HEK293 (cell line): ENCODE data around the gene EYS.
"Not testable (repeated sequence)": the region's sequence is repeated elsewhere in the genome, so short reads cannot be mapped to it uniquely, and the experiment has no call there.

Experiments
- CTCF ChIA-PET: fragments of 350-600 bp; formaldehyde crosslinking; extraction: SDS; loops from one replicate; lab custom pipeline; 2021; ENCODE audit warnings: antibody characterized with exemption; lab: Yijun Ruan, JAX
- POLR2A ChIA-PET: fragments of 300-600 bp; formaldehyde crosslinking; extraction: SDS; loops from one replicate; lab custom pipeline; 2020; ENCODE audit warnings: antibody characterized with exemption, inconsistent platforms; lab: Yijun Ruan, JAX
- H3K27ac ChIP-seq: fragments of 200-500 bp; sonication (Bioruptor generic); 2 replicates; pipeline ENCODE4 v1.5.1; 2014; ENCODE audit warnings: low read depth, low read length, control low read depth, inconsistent platforms; ENCODE audit errors: extremely low read depth
- H3K36me3 ChIP-seq, 2 experiments: fragments of 200-500 bp in 1 of 2; sonication (Bioruptor generic) in 1 of 2; 1 replicate in 1 of 2; 2 replicates in 1 of 2; pipeline ENCODE4 v1.5.1; 2014 to 2017; ENCODE audit warnings: inconsistent platforms in 2 of 2, low read length in 2 of 2; ENCODE audit not compliant: control insufficient read depth in 2 of 2, insufficient read depth in 1 of 2
- H3K4me1 ChIP-seq: fragments of 200-500 bp; sonication (Bioruptor generic); 2 replicates; pipeline ENCODE4 v1.5.1; 2014; ENCODE audit warnings: mild to moderate bottlenecking, low read length, inconsistent platforms; ENCODE audit not compliant: control insufficient read depth, insufficient read depth
- H3K4me3 ChIP-seq: 2 replicates; pipeline ENCODE4 v1.5.1; 2011; ENCODE audit warnings: low read depth, mild to moderate bottlenecking, control low read depth, low read length, moderate library complexity
- H3K9me3 ChIP-seq: fragments of 200-500 bp; sonication (Bioruptor generic); 2 replicates; pipeline ENCODE4 v1.5.1; 2014; ENCODE audit warnings: low read depth, low read length, inconsistent platforms; ENCODE audit not compliant: control insufficient read depth, insufficient read depth
- BCL11B ChIP-seq: fragments of 450-650 bp; formaldehyde crosslinking; IDR thresholded peaks from 2 replicates; pipeline ENCODE4 v1.5.1; 2016; ENCODE audit warnings: low read depth, missing biosample characterization, missing genetic modification characterization
- OVOL3 ChIP-seq: fragments of 450-650 bp; formaldehyde crosslinking; IDR thresholded peaks from 2 replicates; pipeline ENCODE4 v1.5.1; 2016; ENCODE audit warnings: missing biosample characterization, missing genetic modification characterization
- RBAK ChIP-seq: fragments of 450-650 bp; formaldehyde crosslinking; IDR thresholded peaks from 2 replicates; pipeline ENCODE4 v1.5.1; 2016; ENCODE audit warnings: missing biosample characterization, missing genetic modification characterization
- ZBTB20 ChIP-seq: fragments of 450-650 bp; formaldehyde crosslinking; IDR thresholded peaks from 2 replicates; pipeline ENCODE4 v1.5.1; 2016; ENCODE audit warnings: missing biosample characterization, missing genetic modification characterization
- ZNF114 ChIP-seq: fragments of 450-650 bp; formaldehyde crosslinking; IDR thresholded peaks from 2 replicates; pipeline ENCODE4 v1.5.0; 2017; ENCODE audit warnings: missing biosample characterization, missing genetic modification characterization
- ZNF132 ChIP-seq: fragments of 450-650 bp; formaldehyde crosslinking; IDR thresholded peaks from 2 replicates; pipeline ENCODE4 v1.5.1; 2017; ENCODE audit warnings: missing biosample characterization, missing genetic modification characterization, borderline replicate concordance
- ZNF140 ChIP-seq: fragments of 450-650 bp; formaldehyde crosslinking; IDR thresholded peaks from 2 replicates; pipeline ENCODE4 v1.5.1; 2016; ENCODE audit warnings: missing biosample characterization, missing genetic modification characterization
- ZNF2 ChIP-seq: fragments of 450-650 bp; formaldehyde crosslinking; IDR thresholded peaks from 2 replicates; pipeline ENCODE4 v1.5.1; 2016; ENCODE audit warnings: missing biosample characterization, missing genetic modification characterization
- ZNF274 ChIP-seq, 2 experiments: fragments of 200-500 bp in 1 of 2; fragments of 450-650 bp in 1 of 2; sonication (Bioruptor generic) in 1 of 2; formaldehyde crosslinking in 1 of 2; IDR thresholded peaks; 2 replicates each; pipeline versions ENCODE4 v1.5.1 to v1.6.1; 2014 to 2016; ENCODE audit warnings: borderline replicate concordance in 1 of 2, inconsistent platforms in 1 of 2, low read length in 1 of 2, missing biosample characterization in 1 of 2, missing genetic modification characterization in 1 of 2
- ZNF311 ChIP-seq: fragments of 450-650 bp; formaldehyde crosslinking; IDR thresholded peaks from 2 replicates; pipeline ENCODE4 v1.5.1; 2017; ENCODE audit warnings: missing biosample characterization, missing genetic modification characterization, borderline replicate concordance
- ZNF341 ChIP-seq: fragments of 450-650 bp; formaldehyde crosslinking; IDR thresholded peaks from 2 replicates; pipeline ENCODE4; 2016; ENCODE audit warnings: low read depth, missing biosample characterization, missing genetic modification characterization
- ZNF404 ChIP-seq: fragments of 450-650 bp; formaldehyde crosslinking; IDR thresholded peaks from 2 replicates; pipeline ENCODE4 v1.5.1; 2017; ENCODE audit warnings: missing biosample characterization, missing genetic modification characterization
- ZNF48 ChIP-seq: fragments of 450-650 bp; formaldehyde crosslinking; IDR thresholded peaks from 2 replicates; pipeline ENCODE4 v1.5.1; 2016; ENCODE audit warnings: missing biosample characterization, missing genetic modification characterization
- ZNF514 ChIP-seq: fragments of 450-650 bp; formaldehyde crosslinking; IDR thresholded peaks from 2 replicates; pipeline ENCODE4 v1.5.1; 2016; ENCODE audit warnings: missing biosample characterization, missing genetic modification characterization
- ZNF530 ChIP-seq: fragments of 450-650 bp; formaldehyde crosslinking; IDR thresholded peaks from 2 replicates; pipeline ENCODE4 v1.5.1; 2016; ENCODE audit warnings: low read depth, missing biosample characterization, missing genetic modification characterization
- ZNF623 ChIP-seq: fragments of 450-650 bp; formaldehyde crosslinking; IDR thresholded peaks from 2 replicates; pipeline ENCODE4 v1.5.1; 2016; ENCODE audit warnings: missing biosample characterization, missing genetic modification characterization
- ZNF660 ChIP-seq: fragments of 450-650 bp; IDR thresholded peaks from 2 replicates; pipeline ENCODE4 v1.5.1; 2018; ENCODE audit warnings: missing biosample characterization, mild to moderate bottlenecking, missing genetic modification characterization
- ZNF830 ChIP-seq: fragments of 450-650 bp; IDR thresholded peaks from 2 replicates; pipeline ENCODE4 v1.5.0; 2018; ENCODE audit warnings: missing biosample characterization, missing genetic modification characterization, low read depth, mild to moderate bottlenecking, moderate library complexity
- TF ChIP-seq, protein P1 (sequence below): fragments of 450-650 bp; formaldehyde crosslinking; IDR thresholded peaks from 2 replicates; pipeline ENCODE4 v1.5.1; 2016; ENCODE audit warnings: missing biosample characterization, missing genetic modification characterization
- TF ChIP-seq, protein P2 (sequence below): fragments of 450-650 bp; formaldehyde crosslinking; IDR thresholded peaks from 2 replicates; pipeline ENCODE4; 2016; ENCODE audit warnings: missing biosample characterization, missing genetic modification characterization
- TF ChIP-seq, protein P3 (sequence below): fragments of 450-650 bp; formaldehyde crosslinking; IDR thresholded peaks from 2 replicates; pipeline ENCODE4 v1.5.1; 2016; ENCODE audit warnings: missing biosample characterization, missing genetic modification characterization
- TF ChIP-seq, protein P4 (sequence below): fragments of 450-650 bp; formaldehyde crosslinking; IDR thresholded peaks from 2 replicates; pipeline ENCODE4 v1.5.1; 2017; ENCODE audit warnings: missing biosample characterization, mild to moderate bottlenecking, missing genetic modification characterization, moderate library complexity

EYS gene

DNA sequence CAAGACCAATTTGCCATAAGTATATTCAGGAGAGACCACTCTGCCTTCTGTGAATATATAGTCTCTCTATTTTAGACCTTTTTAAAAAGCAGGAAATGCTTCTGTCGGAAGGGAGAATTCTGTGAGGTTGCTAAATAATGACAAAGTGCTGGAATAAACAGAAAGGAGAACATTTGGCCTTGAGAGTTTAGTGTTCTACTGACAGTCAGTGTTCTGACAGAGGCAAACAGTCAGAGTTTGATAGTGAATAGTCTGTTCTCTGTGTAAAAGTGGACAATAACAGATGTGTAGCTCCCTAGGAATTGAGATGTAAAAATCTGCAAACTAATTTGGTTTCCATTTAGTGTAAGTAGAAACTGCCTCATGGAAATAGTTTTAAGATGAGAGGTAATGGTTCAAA lies 1850.8 kb downstream of the EYS start (continued):
- TF ChIP-seq ZNF660 (tag by site-specific recombination) (no peak), ZNF623 (tag by site-specific recombination) (no peak), ZNF530 (tag by site-specific recombination) (no peak)

DNA sequence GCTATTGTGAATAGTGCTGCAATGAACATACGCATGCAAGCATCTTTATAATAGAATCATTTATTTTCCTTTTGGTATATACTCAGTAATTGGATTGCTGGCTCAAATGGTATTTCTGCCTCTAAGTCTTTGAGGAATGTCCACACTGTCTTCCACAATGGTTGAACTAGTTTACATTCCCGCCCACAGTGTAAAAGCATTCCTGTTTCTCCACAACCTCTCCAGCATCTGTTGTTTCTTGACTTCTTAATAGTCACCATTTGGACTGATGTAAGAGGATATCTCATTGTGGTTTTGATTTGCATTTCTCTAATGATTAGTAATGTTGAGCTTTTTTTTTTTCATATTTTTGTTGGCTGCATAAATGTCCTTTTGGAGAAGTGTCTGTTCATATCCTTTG lies 1862.7 kb downstream of the EYS start:
- TF ChIP-seq ZNF830 (tag by site-specific recombination) (no peak), ZNF660 (tag by site-specific recombination) (no peak), RBAK (no peak), ZNF311 (tag by site-specific recombination) (no peak), ZNF2 (tag by site-specific recombination) (no peak), ZNF341 (no peak), ZNF514 (tag by site-specific recombination) (no peak), ZNF48 (tag by site-specific recombination) (no peak), ZNF140 (no peak)
- TF ChIP-seq, protein P1, sequence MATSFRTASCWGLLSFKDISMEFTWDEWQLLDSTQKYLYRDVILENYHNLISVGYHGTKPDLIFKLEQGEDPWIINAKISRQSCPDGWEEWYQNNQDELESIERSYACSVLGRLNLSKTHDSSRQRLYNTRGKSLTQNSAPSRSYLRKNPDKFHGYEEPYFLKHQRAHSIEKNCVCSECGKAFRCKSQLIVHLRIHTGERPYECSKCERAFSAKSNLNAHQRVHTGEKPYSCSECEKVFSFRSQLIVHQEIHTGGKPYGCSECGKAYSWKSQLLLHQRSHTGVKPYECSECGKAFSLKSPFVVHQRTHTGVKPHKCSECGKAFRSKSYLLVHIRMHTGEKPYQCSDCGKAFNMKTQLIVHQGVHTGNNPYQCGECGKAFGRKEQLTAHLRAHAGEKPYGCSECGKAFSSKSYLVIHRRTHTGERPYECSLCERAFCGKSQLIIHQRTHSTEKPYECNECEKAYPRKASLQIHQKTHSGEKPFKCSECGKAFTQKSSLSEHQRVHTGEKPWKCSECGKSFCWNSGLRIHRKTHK (tag by site-specific recombination): no peak
- TF ChIP-seq, protein P2, sequence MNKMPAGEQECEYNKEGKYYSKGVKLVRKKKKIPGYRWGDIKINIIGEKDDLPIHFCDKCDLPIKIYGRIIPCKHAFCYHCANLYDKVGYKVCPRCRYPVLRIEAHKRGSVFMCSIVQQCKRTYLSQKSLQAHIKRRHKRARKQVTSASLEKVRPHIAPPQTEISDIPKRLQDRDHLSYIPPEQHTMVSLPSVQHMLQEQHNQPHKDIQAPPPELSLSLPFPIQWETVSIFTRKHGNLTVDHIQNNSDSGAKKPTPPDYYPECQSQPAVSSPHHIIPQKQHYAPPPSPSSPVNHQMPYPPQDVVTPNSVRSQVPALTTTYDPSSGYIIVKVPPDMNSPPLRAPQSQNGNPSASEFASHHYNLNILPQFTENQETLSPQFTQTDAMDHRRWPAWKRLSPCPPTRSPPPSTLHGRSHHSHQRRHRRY: no peak
- TF ChIP-seq, all 188 proteins: peak for 0
- Histone ChIP-seq H3K4me3 (no peak overlapping the region), H3K9me3 (no peaks in the 10 kb centered on the region), H3K4me1 (no peaks in the 10 kb centered on the region), H3K27ac (no peak overlapping the region), H3K36me3 (no peaks in the 10 kb centered on the region)
- ChIA-PET CTCF (interaction anchor here (0.8 kb wide), 1 partner anchor 13 kb away, joined by 3 read pairs; no protein-coding TSS in a partner anchor), POLR2A (no interaction called here)

DNA sequence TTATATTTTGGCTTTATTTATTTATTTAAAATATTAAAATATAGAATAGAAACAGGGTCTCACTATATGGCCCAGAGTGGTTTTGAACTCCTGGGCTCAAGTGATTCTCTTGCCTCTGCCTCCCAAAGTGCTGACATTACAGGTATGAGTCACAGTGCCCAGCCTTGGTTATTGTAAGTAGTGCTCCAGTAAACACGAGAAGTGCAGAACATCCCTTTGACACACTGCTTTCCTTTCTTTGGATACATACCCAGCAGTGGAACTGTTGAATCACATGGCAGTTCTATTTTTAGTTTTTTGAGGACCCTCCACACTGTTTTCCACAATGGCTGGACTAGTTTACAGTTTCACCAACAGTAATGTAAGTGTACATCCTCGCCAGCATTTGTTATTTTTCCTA lies 1867.5 kb downstream of the EYS start:
- no peak for TF ChIP-seq ZNF114
- TF ChIP-seq, protein P3, sequence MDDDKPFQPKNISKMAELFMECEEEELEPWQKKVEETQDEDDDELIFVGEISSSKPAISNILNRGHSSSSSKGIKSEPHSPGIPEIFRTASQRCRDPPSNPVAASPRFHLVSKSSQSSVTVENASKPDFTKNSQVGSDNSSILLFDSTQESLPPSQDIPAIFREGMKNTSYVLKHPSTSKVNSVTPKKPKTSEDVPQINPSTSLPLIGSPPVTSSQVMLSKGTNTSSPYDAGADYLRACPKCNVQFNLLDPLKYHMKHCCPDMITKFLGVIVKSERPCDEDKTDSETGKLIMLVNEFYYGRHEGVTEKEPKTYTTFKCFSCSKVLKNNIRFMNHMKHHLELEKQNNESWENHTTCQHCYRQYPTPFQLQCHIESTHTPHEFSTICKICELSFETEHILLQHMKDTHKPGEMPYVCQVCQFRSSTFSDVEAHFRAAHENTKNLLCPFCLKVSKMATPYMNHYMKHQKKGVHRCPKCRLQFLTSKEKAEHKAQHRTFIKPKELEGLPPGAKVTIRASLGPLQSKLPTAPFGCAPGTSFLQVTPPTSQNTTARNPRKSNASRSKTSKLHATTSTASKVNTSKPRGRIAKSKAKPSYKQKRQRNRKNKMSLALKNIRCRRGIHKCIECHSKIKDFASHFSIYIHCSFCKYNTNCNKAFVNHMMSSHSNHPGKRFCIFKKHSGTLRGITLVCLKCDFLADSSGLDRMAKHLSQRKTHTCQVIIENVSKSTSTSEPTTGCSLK: no peak
- no peak for TF ChIP-seq ZNF274 (IDR thresholded peaks at IDR 0.05; ENCODE audit: low read length)
- no peak for TF ChIP-seq ZNF274 (tag by site-specific recombination; IDR thresholded peaks at IDR 0.05; ENCODE audit: borderline replicate concordance)
- TF ChIP-seq ZNF404 (tag by site-specific recombination): no peak
- TF ChIP-seq ZNF132 (tag by site-specific recombination): no peak
- TF ChIP-seq, protein P4, sequence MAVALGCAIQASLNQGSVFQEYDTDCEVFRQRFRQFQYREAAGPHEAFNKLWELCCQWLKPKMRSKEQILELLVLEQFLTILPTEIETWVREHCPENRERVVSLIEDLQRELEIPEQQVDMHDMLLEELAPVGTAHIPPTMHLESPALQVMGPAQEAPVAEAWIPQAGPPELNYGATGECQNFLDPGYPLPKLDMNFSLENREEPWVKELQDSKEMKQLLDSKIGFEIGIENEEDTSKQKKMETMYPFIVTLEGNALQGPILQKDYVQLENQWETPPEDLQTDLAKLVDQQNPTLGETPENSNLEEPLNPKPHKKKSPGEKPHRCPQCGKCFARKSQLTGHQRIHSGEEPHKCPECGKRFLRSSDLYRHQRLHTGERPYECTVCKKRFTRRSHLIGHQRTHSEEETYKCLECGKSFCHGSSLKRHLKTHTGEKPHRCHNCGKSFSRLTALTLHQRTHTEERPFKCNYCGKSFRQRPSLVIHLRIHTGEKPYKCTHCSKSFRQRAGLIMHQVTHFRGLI: no peak
- TF ChIP-seq ZBTB20 (tag by site-specific recombination): no peak
- TF ChIP-seq OVOL3 (tag by site-specific recombination): no peak
- TF ChIP-seq BCL11B (tag by site-specific recombination): no peak
- TF ChIP-seq ZNF140: no peak
- CTCF ChIA-PET: no interaction called here
- POLR2A ChIA-PET: no interaction called here

DNA sequence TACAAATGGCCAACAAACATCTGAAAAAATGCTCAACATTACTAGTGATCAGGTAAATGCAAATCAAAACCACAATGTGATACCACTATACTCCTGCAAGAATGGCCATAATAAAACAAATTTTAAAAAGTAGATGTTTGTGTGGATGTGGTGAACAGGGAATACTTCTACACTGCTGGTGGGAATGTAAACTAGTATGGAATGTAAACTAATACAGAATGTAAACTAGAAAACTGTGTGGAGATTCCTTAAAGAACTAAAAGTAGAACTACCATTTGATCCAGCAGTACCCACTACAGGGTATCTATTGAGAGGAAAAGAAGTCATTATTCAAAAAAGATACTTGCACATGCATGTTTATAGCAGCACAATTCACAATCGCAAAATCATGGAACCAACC lies 1878.3 kb downstream of the EYS start:
- H3K4me3 ChIP-seq, H3K27ac ChIP-seq, POLR2A ChIA-PET, H3K9me3 ChIP-seq, H3K4me1 ChIP-seq, H3K36me3 ChIP-seq, CTCF ChIA-PET: not testable (repeated sequence)

More for the DNA sequence above, 1867.5 kb downstream of the EYS start:
- Histone ChIP-seq H3K4me1 (no peaks in the 10 kb centered on the region), H3K27ac (no peak overlapping the region), H3K4me3 (no peak overlapping the region), H3K36me3 (no peaks in the 10 kb centered on the region), H3K9me3 (no peaks in the 10 kb centered on the region)
